BLaER1 treated with 17β-estradiol and CSF1 and Interleukin-3, amounts not matched to agents 10 nM and 100 nM (cell line): Measurements from ENCODE around the gene KLHDC4.

Experiments
- H3K27ac ChIP-seq, 11 experiments: shearing (Covaris generic); formaldehyde crosslinking; 2 replicates each; pipeline ENCODE4 v1.8.1; 2022
- H3K27me3 ChIP-seq, 11 experiments: shearing (Covaris generic); formaldehyde crosslinking; 2 replicates each; pipeline ENCODE4 v1.8.1; 2022
- H3K36me3 ChIP-seq, 11 experiments: shearing (Covaris generic); formaldehyde crosslinking; 2 replicates each; pipeline ENCODE4 v1.8.1; 2022
- H3K4me1 ChIP-seq, 10 experiments: shearing (Covaris generic); formaldehyde crosslinking; 2 replicates each; pipeline ENCODE4 v1.8.1; 2022
- H3K4me2 ChIP-seq, 11 experiments: shearing (Covaris generic); formaldehyde crosslinking; 2 replicates each; pipeline ENCODE4 v1.8.1; 2022
- H3K4me3 ChIP-seq, 10 experiments: shearing (Covaris generic); formaldehyde crosslinking; 2 replicates each; pipeline ENCODE4 v1.8.1; 2022
- H3K9ac ChIP-seq, 11 experiments: shearing (Covaris generic); formaldehyde crosslinking; 2 replicates each; pipeline ENCODE4 v1.8.1; 2022
- H3K9me3 ChIP-seq, 11 experiments: shearing (Covaris generic); formaldehyde crosslinking; replicated peaks in 1 of 11; 2 replicates each; pipeline ENCODE4 v1.8.1; 2022
- H4K20me1 ChIP-seq, 11 experiments: shearing (Covaris generic); formaldehyde crosslinking; 2 replicates each; pipeline ENCODE4 v1.8.1; 2022
- Cebpa-rat ChIP-seq, 11 experiments: shearing (Covaris generic); IDR thresholded peaks; 2 replicates each; pipeline ENCODE4 v1.8.1; 2022

The KLHDC4 gene

DNA sequence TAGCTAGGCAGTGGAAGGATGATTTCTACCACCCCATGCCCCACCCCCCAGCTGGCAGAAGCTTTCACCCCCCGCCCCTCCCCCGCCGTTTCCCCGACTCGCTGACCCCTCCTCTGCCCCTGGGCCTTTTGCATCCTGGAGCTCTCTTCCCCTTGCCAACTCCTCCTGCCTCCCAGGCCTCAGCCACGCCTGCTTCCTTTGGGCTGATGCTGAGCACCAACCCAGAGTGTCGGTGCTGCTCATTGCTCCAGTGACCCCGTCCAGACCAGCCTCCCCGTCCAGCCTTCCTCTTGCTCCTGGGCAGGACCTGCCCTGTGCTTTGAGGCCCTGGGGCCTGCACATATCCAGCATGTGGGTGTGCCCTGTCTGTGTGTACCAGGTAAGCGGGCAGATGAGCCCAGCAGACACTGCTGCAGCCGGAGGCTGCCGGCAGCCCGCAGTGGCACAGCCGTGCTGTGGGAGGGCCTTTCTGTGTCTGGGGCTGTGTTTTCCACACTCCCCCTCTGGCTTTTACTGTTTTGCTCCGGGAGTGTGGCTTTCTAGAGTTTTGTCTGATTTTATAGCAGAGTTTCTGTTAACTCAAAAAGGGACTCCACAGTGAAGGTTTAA lies 90.6 kb downstream of the KLHDC4 start:
- H3K27me3 ChIP-seq: no peaks in the 10 kb centered on the region
- no peak overlapping the region for H3K27ac ChIP-seq
- TF ChIP-seq Cebpa-rat (IDR thresholded peaks at IDR 0.05): no peak
- peaks cover 9 to 26% (median 18%) of the 10 kb centered on the region in 10 experiments for H3K4me1 ChIP-seq
- H4K20me1 ChIP-seq: peaks cover 0 to 12% (median 0%) of the 10 kb centered on the region in 11 experiments; a peak in 1 of 22 replicates
- H3K4me3 ChIP-seq: no peak overlapping the region
- H3K4me2 ChIP-seq: peak overlapping the region in 8 of 11 experiments; percentile 15 to 63 (median 33); a peak in 12 of 22 replicates
- H3K36me3 ChIP-seq: no peaks in the 10 kb centered on the region
- 0 out of 22 replicates have a peak overlapping the region, but pooled peaks of 1 of the 11 experiments have one; percentile 11 for H3K9ac ChIP-seq
- no peaks in the 10 kb centered on the region for H3K9me3 ChIP-seq

- H3K9me3 ChIP-seq: no peaks in the 10 kb centered on the region
- H3K4me3 ChIP-seq: no peak overlapping the region
- H3K27me3 ChIP-seq: no peaks in the 10 kb centered on the region
- H3K4me1 ChIP-seq: peaks cover 11 to 28% (median 20%) of the 10 kb centered on the region in 10 experiments
- TF ChIP-seq Cebpa-rat (IDR thresholded peaks at IDR 0.05): no peak
- no peak overlapping the region for H3K27ac ChIP-seq
- H3K4me2 ChIP-seq: peak overlapping the region; percentile 2 to 71 (median 53); a peak in 21 of 22 replicates
- H4K20me1 ChIP-seq: peaks cover 0 to 13% (median 0%) of the 10 kb centered on the region in 11 experiments; a peak in 2 of 22 replicates
- no peaks in the 10 kb centered on the region for H3K36me3 ChIP-seq
- H3K9ac ChIP-seq: no peak overlapping the region
Measured at GRCh38 chr16:87674419-87674818, 91.4 kb downstream of the KLHDC4 start.

DNA sequence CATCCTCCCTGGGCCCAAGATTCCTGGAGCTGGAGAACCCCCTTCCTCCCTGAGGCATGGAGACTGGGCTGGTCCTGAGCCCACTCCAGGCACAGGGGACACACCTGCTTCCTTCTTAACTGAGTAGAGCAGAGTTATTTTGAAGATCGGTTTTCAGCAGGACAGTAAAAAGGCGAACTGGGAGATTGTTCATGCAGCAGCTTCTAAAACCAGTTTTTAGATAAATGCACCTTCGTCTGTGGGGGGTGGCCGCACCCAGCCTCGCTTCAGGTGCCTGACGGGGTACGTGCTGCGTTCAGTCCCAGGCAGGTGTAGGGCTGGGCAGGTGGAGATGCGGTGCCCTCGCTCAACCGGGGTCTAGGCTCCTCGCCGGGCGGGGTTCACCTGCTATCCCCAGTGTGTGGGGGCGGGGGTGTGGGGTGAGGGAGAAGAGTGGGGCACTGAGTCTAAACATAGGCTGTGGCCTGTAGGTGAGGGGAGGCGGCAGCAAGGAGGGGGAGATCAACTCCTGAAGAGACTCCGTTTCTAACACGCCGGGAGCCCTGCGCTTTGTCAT lies 94.0 kb downstream of the KLHDC4 start:
- Histone ChIP-seq H3K36me3 (no peaks in the 10 kb centered on the region), H3K9ac (no peak overlapping the region), H3K4me1 (peaks cover 13 to 39% (median 24%) of the 10 kb centered on the region in 10 experiments), H3K27ac (no peak overlapping the region), H3K27me3 (no peaks in the 10 kb centered on the region), H3K4me2 (no peak overlapping the region), H3K9me3 (no peaks in the 10 kb centered on the region), H3K4me3 (no peak overlapping the region), H4K20me1 (peaks cover 0 to 34% (median 0%) of the 10 kb centered on the region in 11 experiments; a peak in 4 of 22 replicates)
- TF ChIP-seq Cebpa-rat (IDR thresholded peaks at IDR 0.05): no peak

- H3K9ac ChIP-seq: no peak overlapping the region
- no peak overlapping the region for H3K4me2 ChIP-seq
- peaks cover 13 to 42% (median 26%) of the 10 kb centered on the region in 10 experiments for H3K4me1 ChIP-seq
- no peak overlapping the region for H3K27ac ChIP-seq
- H3K27me3 ChIP-seq: no peaks in the 10 kb centered on the region
- no peak overlapping the region for H3K4me3 ChIP-seq
- peaks cover 0 to 40% (median 0%) of the 10 kb centered on the region in 11 experiments; a peak in 4 of 22 replicates for H4K20me1 ChIP-seq
- H3K36me3 ChIP-seq: no peaks in the 10 kb centered on the region
- no peak for TF ChIP-seq Cebpa-rat (IDR thresholded peaks at IDR 0.05)
- no peaks in the 10 kb centered on the region for H3K9me3 ChIP-seq
Measured at GRCh38 chr16:87671221-87671620, 94.6 kb downstream of the KLHDC4 start.

DNA sequence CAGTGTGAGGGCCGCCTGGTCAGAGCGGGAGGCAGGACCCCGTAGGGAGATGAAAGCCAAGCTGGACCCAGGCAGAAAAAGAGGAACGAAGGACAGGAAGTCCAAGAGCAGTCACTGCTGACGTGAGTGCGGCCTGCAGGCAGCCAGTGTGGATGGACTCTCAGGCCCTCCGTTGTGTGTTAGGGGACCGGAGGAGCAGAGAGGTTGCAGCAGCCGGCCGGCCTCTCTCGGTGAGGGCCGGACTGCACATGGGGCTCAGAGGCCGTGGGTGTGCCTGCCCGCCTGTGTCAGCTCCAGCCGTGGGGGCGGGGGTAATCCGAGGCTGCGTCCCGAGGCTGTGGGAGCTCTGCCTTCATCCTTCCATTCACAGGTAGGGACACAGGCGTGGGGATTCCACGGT lies 96.1 kb downstream of the KLHDC4 start:
- no peaks in the 10 kb centered on the region for H3K27me3 ChIP-seq
- peaks cover 0 to 53% (median 0%) of the 10 kb centered on the region in 11 experiments; a peak in 4 of 22 replicates for H4K20me1 ChIP-seq
- no peaks in the 10 kb centered on the region for H3K9me3 ChIP-seq
- H3K4me3 ChIP-seq: no peak overlapping the region
- peak overlapping the region in 2 of 11 experiments; percentile 11 to 26; a peak in 1 of 22 replicates for H3K4me2 ChIP-seq
- peaks cover 7 to 32% (median 19%) of the 10 kb centered on the region in 10 experiments; a peak in 19 of 20 replicates for H3K4me1 ChIP-seq
- H3K36me3 ChIP-seq: no peaks in the 10 kb centered on the region
- H3K27ac ChIP-seq: no peak overlapping the region
- no peak overlapping the region for H3K9ac ChIP-seq
- no peak for TF ChIP-seq Cebpa-rat (IDR thresholded peaks at IDR 0.05)

GRCh38 chr16:87667946-87668345 lies 97.8 kb downstream of the KLHDC4 start:
- TF ChIP-seq Cebpa-rat (IDR thresholded peaks at IDR 0.05): no peak
- Histone ChIP-seq H3K4me3 (no peak overlapping the region), H3K36me3 (no peaks in the 10 kb centered on the region), H3K27ac (no peak overlapping the region), H3K27me3 (no peaks in the 10 kb centered on the region), H4K20me1 (peaks cover 0 to 58% (median 0%) of the 10 kb centered on the region in 11 experiments; a peak in 4 of 22 replicates), H3K9ac (no peak overlapping the region), H3K4me1 (peaks cover 0 to 22% (median 11%) of the 10 kb centered on the region in 10 experiments; a peak in 12 of 20 replicates), H3K9me3 (no peaks in the 10 kb centered on the region), H3K4me2 (peak overlapping the region in 4 of 11 experiments; percentile 3 to 21 (median 12); a peak in 3 of 22 replicates)

DNA sequence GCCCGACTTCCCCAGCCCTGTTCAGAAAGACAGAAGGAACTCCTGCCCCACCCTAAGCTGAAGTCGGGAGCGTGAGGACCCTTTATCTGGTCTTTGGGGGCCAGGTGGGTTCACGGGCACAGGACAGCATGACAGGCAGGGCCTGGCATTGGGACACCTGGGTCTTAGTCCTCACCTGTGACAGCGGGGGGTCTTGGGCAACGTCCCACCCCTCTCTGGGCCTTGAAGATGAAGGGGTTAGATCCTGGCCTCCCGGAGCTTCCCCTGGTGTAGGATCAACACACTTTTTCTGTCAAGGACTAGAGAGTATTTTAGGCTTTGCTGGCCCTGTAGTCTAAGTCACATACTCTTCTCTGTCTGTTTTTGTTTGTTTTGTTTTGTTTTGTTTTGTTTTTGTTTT lies 98.3 kb downstream of the KLHDC4 start:
- Histone ChIP-seq H4K20me1 (peaks cover 0 to 63% (median 0%) of the 10 kb centered on the region in 11 experiments; a peak in 5 of 22 replicates), H3K27me3 (no peaks in the 10 kb centered on the region), H3K4me2 (peak overlapping the region in 4 of 11 experiments; percentile 18 to 45 (median 33); a peak in 3 of 22 replicates), H3K4me3 (no peak overlapping the region), H3K9ac (no peak overlapping the region), H3K36me3 (no peaks in the 10 kb centered on the region), H3K4me1 (peaks cover under 1 to 24% (median 11%) of the 10 kb centered on the region in 10 experiments; a peak in 13 of 20 replicates), H3K27ac (no peak overlapping the region), H3K9me3 (no peaks in the 10 kb centered on the region)
- TF ChIP-seq Cebpa-rat (IDR thresholded peaks at IDR 0.05): no peak

DNA sequence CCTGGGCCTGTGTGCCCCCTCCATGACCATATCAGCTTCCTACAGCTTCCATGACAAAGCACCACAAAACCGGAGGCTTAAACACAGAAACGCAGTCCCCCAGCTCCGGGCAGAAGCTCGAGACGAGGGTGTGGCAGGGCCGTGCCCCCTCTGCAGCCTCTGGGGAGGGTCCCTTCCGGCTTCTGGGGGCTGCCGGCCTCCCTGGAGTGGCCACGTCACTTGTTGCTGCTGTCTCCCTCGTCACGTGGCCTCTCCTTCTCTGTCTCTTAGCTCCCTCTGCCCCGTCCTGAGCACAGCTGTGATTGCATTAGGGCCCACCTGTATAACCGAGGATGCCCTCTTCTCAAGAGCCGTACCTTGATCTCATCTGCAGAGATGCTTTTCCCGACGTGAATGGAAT lies 98.9 kb downstream of the KLHDC4 start:
- no peaks in the 10 kb centered on the region for H3K27me3 ChIP-seq
- H3K9ac ChIP-seq: 0 out of 22 replicates have a peak overlapping the region, but pooled peaks of 1 of the 11 experiments have one; percentile 13
- H4K20me1 ChIP-seq: peaks cover 0 to 68% (median 0%) of the 10 kb centered on the region in 11 experiments; a peak in 6 of 22 replicates
- H3K27ac ChIP-seq: no peak overlapping the region
- peaks cover 6 to 29% (median 16%) of the 10 kb centered on the region in 10 experiments; a peak in 19 of 20 replicates for H3K4me1 ChIP-seq
- H3K4me2 ChIP-seq: peak overlapping the region in 7 of 11 experiments; percentile 0 to 45 (median 33); a peak in 8 of 22 replicates
- no peak for TF ChIP-seq Cebpa-rat (IDR thresholded peaks at IDR 0.05)
- no peaks in the 10 kb centered on the region for H3K9me3 ChIP-seq
- H3K36me3 ChIP-seq: no peaks in the 10 kb centered on the region
- no peak overlapping the region for H3K4me3 ChIP-seq

DNA sequence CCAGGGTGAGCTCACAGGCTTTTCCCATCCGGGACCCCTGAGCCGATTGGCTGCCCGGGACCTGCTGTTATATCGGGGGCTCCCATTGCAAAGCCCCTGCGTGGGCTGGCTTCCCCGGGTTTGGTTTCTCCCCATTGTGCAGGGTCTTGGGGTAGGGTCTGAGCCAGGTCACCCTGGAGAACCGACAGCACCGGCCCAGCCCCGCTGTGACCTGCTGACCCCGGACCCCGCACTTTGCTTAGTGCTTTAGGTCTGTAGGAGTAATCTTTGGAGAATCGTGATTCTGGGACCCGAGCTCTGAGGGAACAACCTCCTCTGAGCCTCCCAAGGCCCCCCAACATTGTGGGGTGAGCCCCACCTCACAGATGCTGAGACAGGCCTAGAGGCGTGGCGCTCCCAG lies 100.6 kb downstream of the KLHDC4 start:
- Histone ChIP-seq H3K4me3 (no peak overlapping the region), H4K20me1 (peaks cover 0 to 81% (median 3%) of the 10 kb centered on the region in 11 experiments; a peak in 10 of 22 replicates), H3K4me1 (peaks cover 8 to 27% (median 18%) of the 10 kb centered on the region in 10 experiments; a peak in 19 of 20 replicates), H3K27ac (no peak overlapping the region), H3K9me3 (no peaks in the 10 kb centered on the region), H3K36me3 (no peaks in the 10 kb centered on the region), H3K27me3 (peaks cover 4 to 13% (median 11%) of the 10 kb centered on the region in 11 experiments; a peak in 14 of 22 replicates), H3K9ac (no peak overlapping the region), H3K4me2 (no peak overlapping the region)
- no peak for TF ChIP-seq Cebpa-rat (IDR thresholded peaks at IDR 0.05)
